Lower lobe of right lung (tissue), 2 donors: ENCODE data around the gene INPP5A. TPM values are rescaled to one million over a fixed set of nuclear protein-coding genes. Genes with fewer than 3 reads are reported as not detected.
"Not testable (repeated sequence)": the region's sequence is repeated elsewhere in the genome, so short reads cannot be mapped to it uniquely, and the experiment has no call there.

Experiments
- ATAC-seq, 2 donors: fragments of 200-7000 bp; cut with Tn5 transposase; one replicate each; pipeline ENCODE4 v1.9.1; 2020 to 2022; ENCODE audit warnings: mild to moderate bottlenecking in 2 of 2, moderate library complexity in 2 of 2
- DNase-seq: peaks from one replicate; pipeline ENCODE4 v3.0.0-alpha.2; 2020
- H3K27ac ChIP-seq: fragments of 200-600 bp; one replicate; pipeline ENCODE4 v1.8.0; 2022
- H3K27me3 ChIP-seq: fragments of 200-600 bp; one replicate; pipeline ENCODE4 v1.8.0; 2022; ENCODE audit warnings: low read depth
- H3K36me3 ChIP-seq: fragments of 200-600 bp; one replicate; pipeline ENCODE4 v1.8.0; 2022; ENCODE audit warnings: mild to moderate bottlenecking
- H3K4me1 ChIP-seq: fragments of 200-600 bp; one replicate; pipeline ENCODE4 v1.8.0; 2022
- H3K4me3 ChIP-seq: fragments of 200-600 bp; one replicate; pipeline ENCODE4 v1.8.0; 2022; ENCODE audit warnings: mild to moderate bottlenecking
- H3K9me3 ChIP-seq: fragments of 200-600 bp; one replicate; pipeline ENCODE4 v1.8.0; 2022
- intact Hi-C: fragments of 100-400 bp; cut with DNase I; formaldehyde crosslinking; loops from one replicate; pipeline ENCODE4 v1.11.0; 2022
- total RNA-seq: library from RNA; stranded (reverse); fragmentation: NEBNext Ultra II Directional; extraction: Animal tissue kit (Norgen Biotek cat#: 25700); gene quantifications from one replicate; pipeline ENCODE4 v1.2.1, GENCODE V29; 2021
- TF ChIP-seq, protein P1 (sequence below): fragments of 200-600 bp; IDR thresholded peaks from one replicate; pipeline ENCODE4 v1.8.0; 2022; ENCODE audit warnings: antibody characterized with exemption, mild to moderate bottlenecking
- donor health status: DM: no; HTN: yes; CAD: no; lungs with severe emphysema.

Gene INPP5A
- total RNA-seq, 1 donor from 2014 or later, result 34.1 TPM

DNA sequence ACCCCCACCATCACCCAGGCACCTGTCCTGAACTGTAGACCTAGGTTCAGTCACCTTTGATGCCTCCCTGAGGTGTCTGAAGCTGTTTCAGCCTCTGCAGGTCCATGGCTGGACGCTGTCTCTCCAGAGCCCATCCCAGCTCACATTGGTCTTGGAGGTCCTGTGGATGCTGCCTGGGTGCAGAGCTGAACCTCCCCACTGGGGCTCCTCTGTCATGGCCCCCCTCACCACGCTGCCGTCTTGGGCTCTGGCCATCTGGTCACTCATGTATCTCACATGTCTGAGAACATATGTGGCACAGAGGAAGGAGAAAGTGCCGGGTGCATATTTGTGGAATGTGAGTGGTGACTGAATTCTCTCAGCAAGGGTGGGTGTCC is 139.5 kb downstream of the INPP5A start:
- TF ChIP-seq, protein P1, sequence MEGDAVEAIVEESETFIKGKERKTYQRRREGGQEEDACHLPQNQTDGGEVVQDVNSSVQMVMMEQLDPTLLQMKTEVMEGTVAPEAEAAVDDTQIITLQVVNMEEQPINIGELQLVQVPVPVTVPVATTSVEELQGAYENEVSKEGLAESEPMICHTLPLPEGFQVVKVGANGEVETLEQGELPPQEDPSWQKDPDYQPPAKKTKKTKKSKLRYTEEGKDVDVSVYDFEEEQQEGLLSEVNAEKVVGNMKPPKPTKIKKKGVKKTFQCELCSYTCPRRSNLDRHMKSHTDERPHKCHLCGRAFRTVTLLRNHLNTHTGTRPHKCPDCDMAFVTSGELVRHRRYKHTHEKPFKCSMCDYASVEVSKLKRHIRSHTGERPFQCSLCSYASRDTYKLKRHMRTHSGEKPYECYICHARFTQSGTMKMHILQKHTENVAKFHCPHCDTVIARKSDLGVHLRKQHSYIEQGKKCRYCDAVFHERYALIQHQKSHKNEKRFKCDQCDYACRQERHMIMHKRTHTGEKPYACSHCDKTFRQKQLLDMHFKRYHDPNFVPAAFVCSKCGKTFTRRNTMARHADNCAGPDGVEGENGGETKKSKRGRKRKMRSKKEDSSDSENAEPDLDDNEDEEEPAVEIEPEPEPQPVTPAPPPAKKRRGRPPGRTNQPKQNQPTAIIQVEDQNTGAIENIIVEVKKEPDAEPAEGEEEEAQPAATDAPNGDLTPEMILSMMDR, result no peak
- DNase-seq, result peak; percentile 29
- no peaks in the 10 kb centered on the region for H3K27me3 ChIP-seq
- no peaks in the 10 kb centered on the region for H3K4me1 ChIP-seq
- no peaks in the 10 kb centered on the region for H3K9me3 ChIP-seq
- H3K4me3 ChIP-seq, result no peak overlapping the region
- intact Hi-C loops, result no loop called here
- ATAC-seq, result no peak
- H3K36me3 ChIP-seq, result no peaks in the 10 kb centered on the region
- no peak overlapping the region for H3K27ac ChIP-seq

DNA sequence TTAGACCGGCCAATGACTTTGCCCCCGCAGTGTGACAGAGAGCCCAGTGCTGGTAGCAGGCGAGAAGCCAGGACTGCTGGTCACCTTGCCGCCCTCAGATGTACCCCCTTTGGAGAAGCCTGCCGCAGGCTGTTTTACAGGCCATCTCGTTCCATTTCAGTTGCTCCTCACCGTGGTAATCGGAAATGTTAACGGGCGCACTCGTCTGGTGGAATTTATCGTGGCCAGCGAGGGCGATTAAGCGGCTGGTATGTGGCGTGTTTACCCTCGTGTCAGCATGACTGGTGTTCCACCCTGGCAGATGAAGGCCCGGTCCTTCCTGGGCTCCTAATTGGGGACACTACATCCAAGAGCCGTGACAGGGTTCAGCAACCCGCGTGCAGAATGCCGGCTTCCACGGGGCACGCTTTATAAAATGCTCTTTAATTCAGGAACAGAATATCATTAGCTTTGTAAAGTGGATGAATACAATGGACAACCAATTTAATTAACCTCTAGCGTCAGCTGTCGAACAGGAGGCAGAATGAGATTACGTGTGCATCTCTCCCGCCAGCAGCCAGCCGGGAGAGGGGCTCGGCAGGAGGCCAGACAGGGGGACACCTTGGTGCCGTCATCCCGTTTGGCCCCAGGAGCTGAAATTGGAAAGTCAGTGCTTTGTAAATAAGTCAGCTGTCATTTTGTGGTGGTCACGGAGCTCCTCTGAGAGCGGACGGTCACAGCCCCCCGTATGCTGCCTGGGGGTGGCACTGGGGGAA is 140.1 kb downstream of the INPP5A start:
- DNase-seq, result peak; percentile 30
- intact Hi-C loops, result no loop called here

DNA sequence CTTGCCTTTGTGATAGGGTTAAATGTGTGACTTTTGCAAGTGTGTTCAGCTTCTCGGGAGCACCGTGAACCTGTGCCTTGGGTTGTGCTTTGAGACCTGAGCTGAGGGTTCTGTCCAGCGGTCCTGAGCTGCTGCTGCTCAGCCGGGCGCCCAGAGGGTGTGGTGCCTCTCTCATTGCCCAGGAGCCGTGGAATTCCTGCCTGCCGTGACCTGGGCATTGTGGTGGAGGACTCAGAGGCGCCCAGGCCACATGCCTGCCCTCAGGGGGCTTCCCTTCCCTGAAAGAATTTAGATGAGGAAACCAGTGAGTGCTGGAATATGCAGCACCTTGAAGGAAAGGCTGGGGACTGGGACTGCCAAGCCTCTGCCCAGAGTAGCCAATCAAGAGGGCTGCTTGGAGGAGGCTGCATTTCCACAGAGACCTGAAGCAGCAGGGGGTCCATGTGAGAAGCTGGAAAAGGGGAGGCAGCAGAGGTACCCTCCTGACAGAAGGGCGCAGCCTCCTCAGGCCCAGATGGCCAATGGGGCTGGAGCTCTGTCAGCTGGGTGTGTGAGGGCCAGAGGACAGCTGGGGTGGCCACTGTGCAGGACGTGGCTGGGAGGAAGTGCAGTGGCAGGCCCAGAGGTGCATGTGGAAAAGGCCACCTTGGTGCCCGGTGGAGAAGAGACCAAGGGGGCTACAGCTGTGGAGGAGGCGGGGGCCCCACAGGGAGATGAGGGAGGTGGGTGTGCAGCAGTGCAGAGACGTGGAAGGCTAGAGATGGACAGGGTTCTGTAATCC is 141.0 kb downstream of the INPP5A start:
- Histone ChIP-seq H3K36me3 (no peaks in the 10 kb centered on the region), H3K27ac (no peak overlapping the region), H3K27me3 (no peaks in the 10 kb centered on the region), H3K4me3 (no peak overlapping the region), H3K9me3 (no peaks in the 10 kb centered on the region), H3K4me1 (no peaks in the 10 kb centered on the region)
- DNase-seq (peak; percentile 27), ATAC-seq (no peak)
- TF ChIP-seq, protein P1, result no peak
- intact Hi-C loops, result no loop called here

More for the DNA sequence above, 140.1 kb downstream of the INPP5A start:
- Histone ChIP-seq H3K9me3 (no peaks in the 10 kb centered on the region), H3K27me3 (no peaks in the 10 kb centered on the region), H3K4me1 (no peaks in the 10 kb centered on the region), H3K36me3 (no peaks in the 10 kb centered on the region), H3K27ac (no peak overlapping the region), H3K4me3 (no peak overlapping the region)
- TF ChIP-seq, protein P1, result no peak
- ATAC-seq, result peak in 1 of 2 donors; percentile 23

DNA sequence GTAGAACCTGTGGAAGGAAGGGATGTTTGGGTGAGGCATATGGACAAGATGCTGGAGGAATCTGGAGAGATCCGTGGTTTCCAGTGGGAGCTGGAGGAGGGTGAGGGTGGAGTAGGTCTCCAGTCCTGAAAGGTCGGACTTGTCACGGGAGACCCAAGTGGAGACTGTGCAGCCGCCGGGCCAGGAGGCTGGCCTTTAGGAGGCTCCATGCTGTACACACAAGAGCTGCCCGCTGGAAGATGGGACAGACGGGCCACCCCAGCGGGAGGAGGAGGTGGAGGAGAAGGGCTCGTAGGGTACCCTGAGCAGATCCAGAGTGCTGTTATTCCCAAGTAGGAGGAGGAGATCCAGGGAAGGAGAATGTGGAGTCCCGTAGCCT is 141.6 kb downstream of the INPP5A start:
- TF ChIP-seq, protein P1, result no peak
- Histone ChIP-seq H3K27ac (no peak overlapping the region), H3K9me3 (no peaks in the 10 kb centered on the region), H3K36me3 (no peaks in the 10 kb centered on the region), H3K4me1 (peaks cover 3% of the 10 kb centered on the region), H3K4me3 (no peak overlapping the region), H3K27me3 (no peaks in the 10 kb centered on the region)
- intact Hi-C loops, result no loop called here
- DNase-seq (peak; percentile 22), ATAC-seq (no peak)

DNA sequence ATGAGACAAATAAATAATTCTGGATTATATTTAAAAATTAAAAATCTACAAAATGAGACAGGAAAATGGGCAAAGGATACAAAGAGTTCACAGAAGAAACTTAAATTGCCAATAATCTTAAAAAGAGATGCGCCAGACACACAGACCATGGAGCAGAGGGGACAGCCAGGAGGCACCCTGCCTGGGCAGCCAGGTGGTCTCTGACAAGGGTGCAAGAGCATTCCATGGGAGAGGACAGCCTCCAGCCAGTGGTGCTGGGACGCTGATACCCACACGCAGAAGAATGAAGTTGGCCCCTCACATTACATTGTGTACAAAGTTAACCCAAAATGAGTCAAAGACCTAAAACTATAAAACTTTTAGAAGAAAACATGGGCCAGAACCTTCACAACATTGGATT is 142.1 kb downstream of the INPP5A start:
- Histone ChIP-seq H3K4me3 (no peak overlapping the region), H3K36me3 (no peaks in the 10 kb centered on the region), H3K9me3 (no peaks in the 10 kb centered on the region), H3K27ac (no peak overlapping the region), H3K27me3 (no peaks in the 10 kb centered on the region), H3K4me1 (peaks cover 7% of the 10 kb centered on the region)
- TF ChIP-seq, protein P1, result no peak
- ATAC-seq, result no peak
- peak; percentile 16 for DNase-seq
- intact Hi-C loops, result no loop called here

DNA sequence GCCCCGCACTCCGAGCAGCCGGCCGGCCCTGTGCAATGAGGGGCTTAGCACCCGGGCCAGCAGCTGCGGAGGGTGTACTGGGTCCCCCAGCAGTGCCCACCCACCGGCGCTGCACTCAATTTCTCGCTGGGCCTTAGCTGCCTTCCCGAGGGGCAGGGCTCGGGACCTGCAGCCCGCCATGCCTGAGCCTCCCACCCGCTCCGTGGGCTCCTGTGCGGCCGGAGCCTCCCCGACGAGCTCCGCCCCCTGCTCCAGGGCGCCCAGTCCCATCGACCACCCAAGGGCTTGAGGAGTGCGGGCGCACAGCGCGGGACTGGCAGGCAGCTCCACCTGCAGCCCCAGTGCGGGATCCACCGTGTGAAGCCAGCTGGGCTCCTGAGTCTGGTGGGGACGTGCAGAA is 143.2 kb downstream of the INPP5A start:
- ATAC-seq, H3K9me3 ChIP-seq, intact Hi-C loops: not testable (repeated sequence)

More for the DNA sequence above, 143.2 kb downstream of the INPP5A start:
- H3K36me3 ChIP-seq, H3K27ac ChIP-seq, H3K27me3 ChIP-seq, H3K4me3 ChIP-seq: not testable (repeated sequence)
- H3K4me1 ChIP-seq, result peaks cover 18% of the 10 kb centered on the region
- DNase-seq, result peak; percentile 25
